Liver (tissue), 9 donors: ENCODE measurements around the gene GPI. TPM values are rescaled to one million over a fixed set of nuclear protein-coding genes. Genes with fewer than 3 reads are reported as not detected.
"Not testable (repeated sequence)": the region's sequence is repeated elsewhere in the genome, so short reads cannot be mapped to it uniquely, and the experiment has no call there.

Source experiments
- DNase-seq: peaks from one replicate; pipeline ENCODE4 v3.0.0-alpha.2; 2017; ENCODE audit warnings: low spot score
- H3K27ac ChIP-seq, 2 donors: one replicate each; pipeline ENCODE4 v1.7.0; 2013; ENCODE audit warnings: inconsistent platforms in 2 of 2, low read length in 2 of 2, control low read depth in 1 of 2, low read depth in 1 of 2, mild to moderate bottlenecking in 1 of 2
- H3K27me3 ChIP-seq, 4 donors: one replicate each; pipeline versions ENCODE4 v1.6.1 to v1.7.0; 2013; ENCODE audit warnings: low read length in 3 of 4, inconsistent platforms in 1 of 4, mild to moderate bottlenecking in 1 of 4, moderate library complexity in 1 of 4; ENCODE audit not compliant: control insufficient read depth in 4 of 4, insufficient read depth in 4 of 4
- H3K36me3 ChIP-seq, 4 donors: one replicate each; pipeline versions ENCODE4 v1.6.1 to v1.7.0; 2013; ENCODE audit warnings: low read length in 3 of 4, mild to moderate bottlenecking in 3 of 4, low read depth in 1 of 4, moderate library complexity in 1 of 4; ENCODE audit not compliant: control insufficient read depth in 4 of 4, insufficient read depth in 3 of 4
- H3K4me1 ChIP-seq, 4 donors: one replicate each; pipeline versions ENCODE4 v1.6.1 to v1.7.0; 2013; ENCODE audit warnings: low read length in 3 of 4, mild to moderate bottlenecking in 3 of 4, moderate library complexity in 1 of 4; ENCODE audit not compliant: control insufficient read depth in 4 of 4, insufficient read depth in 4 of 4
- H3K4me3 ChIP-seq, 3 donors: one replicate each; pipeline versions ENCODE4 v1.6.1 to v1.7.0; 2013; ENCODE audit warnings: low read length in 3 of 3, control low read depth in 1 of 3, low read depth in 1 of 3, mild to moderate bottlenecking in 1 of 3
- H3K9ac ChIP-seq, 2 donors: one replicate each; pipeline ENCODE4 v1.7.0; 2013; ENCODE audit warnings: low read length in 2 of 2, mild to moderate bottlenecking in 2 of 2, moderate library complexity in 2 of 2, control low read depth in 1 of 2, low read depth in 1 of 2
- H3K9me3 ChIP-seq, 4 donors: one replicate each; pipeline versions ENCODE4 v1.6.1 to v1.7.0; 2013; ENCODE audit warnings: low read length in 3 of 4; ENCODE audit not compliant: control insufficient read depth in 4 of 4
- FOXA1 ChIP-seq: IDR thresholded peaks from 2 replicates; pipeline ENCODE4 v1.6.1; 2016; ENCODE audit warnings: antibody characterized with exemption
- FOXA2 ChIP-seq: IDR thresholded peaks from 2 replicates; pipeline ENCODE4 v1.6.1; 2016; ENCODE audit warnings: antibody characterized with exemption
- GABPA ChIP-seq, 2 donors: IDR thresholded peaks in 1 of 2; conservative IDR thresholded peaks in 1 of 2; 2 replicates each; pipeline ENCODE4 v1.6.1; 2016; ENCODE audit warnings: antibody characterized with exemption in 2 of 2, mild to moderate bottlenecking in 1 of 2, moderate library complexity in 1 of 2
- HNF4A ChIP-seq, 2 donors: conservative IDR thresholded peaks; 2 replicates each; pipeline ENCODE4 v1.6.1; 2016; ENCODE audit warnings: antibody characterized with exemption in 2 of 2, mild to moderate bottlenecking in 2 of 2
- JUND ChIP-seq, 2 donors: IDR thresholded peaks; 2 replicates each; pipeline ENCODE4 v1.6.1; 2016; ENCODE audit warnings: antibody characterized with exemption in 2 of 2
- NR2F2 ChIP-seq: IDR thresholded peaks from 2 replicates; pipeline ENCODE4 v1.6.1; 2016; ENCODE audit warnings: antibody characterized with exemption
- RAD21 ChIP-seq, 2 donors: IDR thresholded peaks; 2 replicates each; pipeline ENCODE4 v1.6.1; 2016; ENCODE audit warnings: antibody characterized with exemption in 2 of 2, mild to moderate bottlenecking in 2 of 2
- RXRA ChIP-seq, 2 donors: IDR thresholded peaks; 2 replicates each; pipeline ENCODE4 v1.6.1; 2017 to 2018; ENCODE audit warnings: antibody characterized with exemption in 2 of 2, mild to moderate bottlenecking in 1 of 2
- SP1 ChIP-seq: IDR thresholded peaks from 2 replicates; pipeline ENCODE4 v1.6.1; 2018; ENCODE audit warnings: antibody characterized with exemption, mild to moderate bottlenecking
- YY1 ChIP-seq: IDR thresholded peaks from 2 replicates; pipeline ENCODE4 v1.6.1; 2016; ENCODE audit warnings: antibody characterized with exemption, mild to moderate bottlenecking
- WGBS: extraction: QIAGEN DNeasy Blood & Tissue Kit; methylation state at CpG from one replicate; pipeline ENCODE4 v1.1.7; 2013; 5-methylcytosine and 5-hydroxymethylcytosine counted together
- polyA plus RNA-seq, 2 donors: library from polyadenylated mRNA; stranded (reverse) in 1 of 2; unstranded in 1 of 2; fragments of 200-250 nt in 1 of 2; fragments of >200 nt in 1 of 2; fragmentation: Nextera tagmentation in 1 of 2; extraction: Ambion mirVana in 1 of 2; gene quantifications; one replicate each; pipeline versions ENCODE4 v1.2.1 to v1.2.3, GENCODE V29; 2013 to 2015
- total RNA-seq, 2 donors: library from RNA; depleted of rRNA; stranded (reverse); fragments of >200 nt; gene quantifications; one replicate each; pipeline ENCODE4 v1.2.3, GENCODE V29; 2014
- TF ChIP-seq, protein P1 (sequence below): IDR thresholded peaks from 2 replicates; pipeline ENCODE4 v1.6.1; 2016; ENCODE audit warnings: antibody characterized with exemption
- TF ChIP-seq, protein P2 (sequence below): IDR thresholded peaks from 2 replicates; pipeline ENCODE4 v1.6.1; 2016; ENCODE audit warnings: antibody characterized with exemption
- TF ChIP-seq, protein P3 (sequence below): fragments of 150-350 bp; IDR thresholded peaks from 2 replicates; pipeline ENCODE4 v1.5.1; 2017; ENCODE audit warnings: improper control_type of control experiment, low read depth, low read length; ENCODE audit not compliant: missing input control
- donor health status: healthy.
- donor health status: healthy.
- donor health status: healthy.
- donor health status: healthy.
- donor health status: healthy.

The GPI gene
- total and polyA plus RNA-seq, 4 donors: 61.8 to 191 (median 158) TPM

DNA sequence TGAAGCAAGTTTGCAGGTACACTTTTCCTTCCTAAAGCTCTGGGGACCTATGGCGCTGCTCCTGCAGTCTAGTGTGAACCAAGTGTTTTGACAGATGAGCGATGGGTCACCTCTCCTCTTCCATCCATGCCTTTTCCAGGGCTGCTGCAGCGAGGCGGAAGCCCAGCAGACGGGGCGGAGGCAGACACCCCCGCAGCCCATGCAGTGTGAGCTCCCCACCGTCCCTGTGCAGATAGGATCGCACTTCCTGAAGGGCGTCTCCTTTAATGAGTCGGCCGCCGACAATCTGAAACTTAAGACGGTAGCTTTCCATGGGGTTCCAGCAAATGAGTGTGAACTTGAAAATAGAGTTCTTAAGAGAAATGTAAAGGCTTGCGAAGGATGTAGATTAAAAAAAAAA, 37.1 kb upstream of the GPI start:
- no peak for DNase-seq
- 95% methylated on average over 15 of the region's 15 CpGs for WGBS
- TF ChIP-seq RXRA (IDR thresholded peaks at IDR 0.05) (no peak), SP1 (no peak), HNF4A (conservative IDR thresholded peaks at IDR 0.05) (no peak), FOXA2 (no peak), GABPA (IDR thresholded peaks at IDR 0.05 in 1 of 2, conservative IDR thresholded peaks at IDR 0.05 in 1 of 2) (no peak)
- no peak overlapping the region for H3K27ac ChIP-seq
- H3K27me3 ChIP-seq: no peaks in the 10 kb centered on the region
- H3K9ac ChIP-seq: no peak overlapping the region
- peaks cover 3 to 29% (median 18%) of the 10 kb centered on the region in 4 donors for H3K36me3 ChIP-seq
- H3K9me3 ChIP-seq: no peaks in the 10 kb centered on the region
- no peak overlapping the region for H3K4me3 ChIP-seq
- H3K4me1 ChIP-seq: peaks cover 0 to 14% (median 6%) of the 10 kb centered on the region in 4 donors

DNA sequence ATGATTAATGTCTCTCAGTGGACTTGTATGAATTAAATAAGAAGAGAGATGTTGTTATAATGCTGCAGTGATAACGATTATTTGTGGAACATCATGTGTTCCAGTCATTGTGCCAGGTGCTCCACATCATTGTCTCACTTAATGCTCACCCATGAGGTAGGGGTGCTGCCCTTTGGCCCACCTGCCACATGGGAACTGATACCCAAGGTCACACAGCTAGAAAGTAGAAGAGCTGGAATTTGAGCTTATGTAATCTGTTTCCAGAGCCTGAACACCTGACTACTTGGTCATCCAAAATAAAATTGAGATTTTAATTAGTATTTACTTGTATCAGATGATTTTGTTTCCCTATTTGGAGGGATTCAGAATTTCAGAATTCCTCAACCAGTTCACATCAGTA, 36.0 kb upstream of the GPI start:
- no peak overlapping the region for H3K4me3 ChIP-seq
- no peak for DNase-seq
- H3K36me3 ChIP-seq: peaks cover 6 to 27% (median 18%) of the 10 kb centered on the region in 4 donors
- no peaks in the 10 kb centered on the region for H3K9me3 ChIP-seq
- 46% methylated on average over 1 of the region's 1 CpG for WGBS
- peaks cover 0 to 14% (median 6%) of the 10 kb centered on the region in 4 donors for H3K4me1 ChIP-seq
- H3K9ac ChIP-seq: no peak overlapping the region
- TF ChIP-seq YY1 (no peak), HNF4A (conservative IDR thresholded peaks at IDR 0.05) (peak; percentile 39 to 56), RAD21 (IDR thresholded peaks at IDR 0.05) (peak in 1 of 2 donors; percentile 16), FOXA1 (no peak), NR2F2 (no peak), JUND (IDR thresholded peaks at IDR 0.05) (no peak), RXRA (IDR thresholded peaks at IDR 0.05) (peak; percentile 62 to 63), SP1 (peak; percentile 52)
- TF ChIP-seq, protein P1, sequence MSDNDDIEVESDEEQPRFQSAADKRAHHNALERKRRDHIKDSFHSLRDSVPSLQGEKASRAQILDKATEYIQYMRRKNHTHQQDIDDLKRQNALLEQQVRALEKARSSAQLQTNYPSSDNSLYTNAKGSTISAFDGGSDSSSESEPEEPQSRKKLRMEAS: no peak
- no peak overlapping the region for H3K27ac ChIP-seq
- H3K27me3 ChIP-seq: no peaks in the 10 kb centered on the region

DNA sequence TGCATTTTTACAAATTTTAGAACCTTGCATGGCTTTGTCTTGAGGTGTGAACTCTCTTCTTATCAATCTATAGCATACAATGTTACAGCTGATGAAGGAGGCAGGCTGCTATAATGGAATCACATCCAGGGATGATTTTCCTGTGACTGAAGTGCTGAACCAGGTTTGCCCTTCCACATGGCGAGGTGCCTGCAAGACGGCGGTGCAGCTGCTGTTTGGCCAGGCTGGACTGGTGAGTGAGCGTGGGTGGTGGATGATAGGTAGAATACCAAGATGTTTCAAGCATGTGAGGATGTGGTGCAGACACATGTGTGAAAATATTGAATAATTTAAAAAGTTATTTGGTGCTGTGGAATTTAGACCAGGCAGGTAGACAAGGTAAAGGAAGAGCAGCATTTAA, 34.9 kb upstream of the GPI start:
- 94% methylated on average over 4 of the region's 4 CpGs for WGBS

DNA sequence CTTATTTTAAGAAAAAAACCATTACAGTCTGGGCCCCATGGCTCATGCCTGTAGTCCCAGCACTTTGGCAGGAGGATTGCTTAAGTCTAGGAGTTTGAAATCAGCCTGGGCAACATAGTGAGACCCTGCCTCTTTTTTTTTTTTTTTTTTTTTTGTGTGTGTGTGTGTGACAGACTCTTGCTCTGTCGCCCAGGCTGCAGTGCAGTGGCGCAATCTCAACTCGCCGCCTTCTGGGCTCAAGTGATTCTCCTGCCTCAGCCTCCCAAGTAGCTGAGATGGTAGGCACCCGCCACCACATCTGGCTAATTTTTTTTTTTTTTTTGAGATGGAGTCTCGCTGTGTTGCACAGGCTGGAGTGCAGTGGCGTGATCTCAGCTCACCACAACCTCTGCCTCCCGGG, 34.4 kb upstream of the GPI start:
- WGBS: 96% methylated on average over 8 of the region's 8 CpGs
- Histone ChIP-seq H3K36me3 (peaks cover 3 to 22% (median 18%) of the 10 kb centered on the region in 4 donors), H3K4me1 (peaks cover 0 to 14% (median 5%) of the 10 kb centered on the region in 4 donors)
- H3K27me3 ChIP-seq, H3K9me3 ChIP-seq, DNase-seq, H3K27ac ChIP-seq, H3K4me3 ChIP-seq, H3K9ac ChIP-seq: not testable (repeated sequence)

More for the DNA sequence above, 34.9 kb upstream of the GPI start:
- no peak overlapping the region for H3K27ac ChIP-seq
- no peak overlapping the region for H3K9ac ChIP-seq
- H3K9me3 ChIP-seq: no peaks in the 10 kb centered on the region
- no peak for DNase-seq
- TF ChIP-seq RAD21 (IDR thresholded peaks at IDR 0.05) (no peak), HNF4A (conservative IDR thresholded peaks at IDR 0.05) (no peak), JUND (IDR thresholded peaks at IDR 0.05) (no peak), GABPA (IDR thresholded peaks at IDR 0.05 in 1 of 2, conservative IDR thresholded peaks at IDR 0.05 in 1 of 2) (no peak)
- TF ChIP-seq, protein P1: no peak
- TF ChIP-seq, protein P2, sequence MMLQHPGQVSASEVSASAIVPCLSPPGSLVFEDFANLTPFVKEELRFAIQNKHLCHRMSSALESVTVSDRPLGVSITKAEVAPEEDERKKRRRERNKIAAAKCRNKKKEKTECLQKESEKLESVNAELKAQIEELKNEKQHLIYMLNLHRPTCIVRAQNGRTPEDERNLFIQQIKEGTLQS: no peak
- TF ChIP-seq, protein P3, sequence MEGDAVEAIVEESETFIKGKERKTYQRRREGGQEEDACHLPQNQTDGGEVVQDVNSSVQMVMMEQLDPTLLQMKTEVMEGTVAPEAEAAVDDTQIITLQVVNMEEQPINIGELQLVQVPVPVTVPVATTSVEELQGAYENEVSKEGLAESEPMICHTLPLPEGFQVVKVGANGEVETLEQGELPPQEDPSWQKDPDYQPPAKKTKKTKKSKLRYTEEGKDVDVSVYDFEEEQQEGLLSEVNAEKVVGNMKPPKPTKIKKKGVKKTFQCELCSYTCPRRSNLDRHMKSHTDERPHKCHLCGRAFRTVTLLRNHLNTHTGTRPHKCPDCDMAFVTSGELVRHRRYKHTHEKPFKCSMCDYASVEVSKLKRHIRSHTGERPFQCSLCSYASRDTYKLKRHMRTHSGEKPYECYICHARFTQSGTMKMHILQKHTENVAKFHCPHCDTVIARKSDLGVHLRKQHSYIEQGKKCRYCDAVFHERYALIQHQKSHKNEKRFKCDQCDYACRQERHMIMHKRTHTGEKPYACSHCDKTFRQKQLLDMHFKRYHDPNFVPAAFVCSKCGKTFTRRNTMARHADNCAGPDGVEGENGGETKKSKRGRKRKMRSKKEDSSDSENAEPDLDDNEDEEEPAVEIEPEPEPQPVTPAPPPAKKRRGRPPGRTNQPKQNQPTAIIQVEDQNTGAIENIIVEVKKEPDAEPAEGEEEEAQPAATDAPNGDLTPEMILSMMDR: no peak
- H3K27me3 ChIP-seq: no peaks in the 10 kb centered on the region
- H3K4me3 ChIP-seq: no peak overlapping the region
- peaks cover 3 to 27% (median 19%) of the 10 kb centered on the region in 4 donors for H3K36me3 ChIP-seq
- peaks cover 0 to 14% (median 6%) of the 10 kb centered on the region in 4 donors for H3K4me1 ChIP-seq

DNA sequence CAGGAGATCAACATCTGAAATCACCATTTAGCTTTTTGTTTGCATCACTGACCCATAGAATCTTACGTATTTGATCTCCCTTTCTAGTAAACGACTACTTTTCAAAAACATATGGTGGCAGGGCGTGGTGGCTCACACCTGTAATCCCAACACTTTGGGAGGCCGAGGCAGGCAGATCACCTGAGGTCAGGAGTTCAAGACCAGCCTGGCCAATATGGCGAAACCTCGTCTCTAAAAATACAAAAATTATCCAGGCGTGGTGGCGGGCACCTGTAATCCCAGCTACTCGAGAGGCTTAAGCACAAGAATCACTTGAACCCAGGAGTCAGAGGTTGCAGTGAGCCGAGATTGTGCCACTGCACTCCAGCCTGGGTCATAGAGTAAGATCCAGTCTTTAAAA, 33.4 kb upstream of the GPI start:
- peaks cover 0 to 15% (median 7%) of the 10 kb centered on the region in 4 donors for H3K4me1 ChIP-seq
- peaks cover 4 to 22% (median 17%) of the 10 kb centered on the region in 4 donors for H3K36me3 ChIP-seq
- 97% methylated on average over 10 of the region's 10 CpGs for WGBS
- not testable (repeated sequence) for H3K27me3 ChIP-seq, H3K9me3 ChIP-seq, H3K9ac ChIP-seq, H3K4me3 ChIP-seq, H3K27ac ChIP-seq, DNase-seq
